HG03135 (cell line): Measurements from ENCODE around the gene REX1BD.
"Not testable (repeated sequence)": the region's sequence is repeated elsewhere in the genome, so short reads cannot be mapped to it uniquely, and the experiment has no call there.

ENCODE experiments used
- ATAC-seq: cut with Tn5 transposase; IDR thresholded peaks from one replicate; pipeline ENCODE4 v1.9.1; 2021; ENCODE audit warnings: mild to moderate bottlenecking, moderate library complexity; ENCODE audit not compliant: unreplicated experiment

Gene REX1BD

DNA sequence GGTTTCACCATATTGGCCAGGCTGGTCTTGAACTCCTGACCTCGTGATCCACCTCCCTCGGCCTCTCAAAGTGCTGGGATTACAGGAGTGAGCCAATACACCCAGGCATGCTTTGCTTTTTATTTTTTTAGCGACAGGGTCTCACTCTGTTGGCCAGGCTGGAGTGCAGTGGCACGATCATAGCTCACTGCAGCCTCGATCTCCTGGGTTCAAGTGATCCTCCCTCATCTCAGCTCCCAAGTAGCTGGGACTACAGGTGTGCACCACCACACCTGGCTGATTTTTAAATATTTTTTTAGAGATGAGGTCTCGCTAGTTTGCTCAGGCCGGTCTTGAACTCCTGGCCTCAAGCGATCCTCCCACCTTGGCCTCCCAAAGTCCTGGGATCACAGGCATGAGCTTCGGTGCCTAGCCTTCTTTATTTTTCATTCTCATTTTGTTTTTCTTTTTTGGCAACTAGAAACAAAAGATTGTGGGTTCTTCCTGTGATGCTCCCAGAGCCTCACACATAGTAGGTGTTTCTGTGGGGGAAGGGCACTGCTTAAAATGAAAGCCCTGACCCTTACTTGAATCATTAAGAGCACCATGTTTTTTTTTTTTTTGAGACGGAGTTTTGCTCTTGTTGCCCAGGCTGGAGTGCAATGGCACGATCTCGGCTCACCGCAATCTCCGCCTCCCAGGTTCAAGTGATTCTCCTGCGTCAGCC lies 12.2 kb downstream of the REX1BD start:
- not testable (repeated sequence) for ATAC-seq

DNA sequence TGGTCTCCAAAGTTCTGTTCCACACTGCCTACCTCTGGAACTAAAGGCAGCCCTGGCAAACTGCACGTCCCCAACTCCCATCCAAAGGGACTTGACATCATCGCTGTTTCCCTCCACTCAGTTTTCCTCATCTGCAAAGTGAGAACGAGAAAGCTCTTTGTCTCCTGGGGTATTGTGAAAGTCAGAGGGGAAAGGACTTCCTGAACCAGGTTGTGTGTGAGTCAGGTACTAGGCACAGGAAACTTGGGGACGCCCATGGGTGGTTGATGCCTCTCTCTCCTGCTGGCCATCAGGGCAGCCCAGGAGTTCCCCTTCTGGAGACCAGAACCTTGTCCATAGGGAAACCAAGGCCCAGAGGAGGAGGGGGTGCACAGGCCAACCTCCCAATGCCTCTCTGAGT lies 13.3 kb downstream of the REX1BD start:
- no peak for ATAC-seq

DNA sequence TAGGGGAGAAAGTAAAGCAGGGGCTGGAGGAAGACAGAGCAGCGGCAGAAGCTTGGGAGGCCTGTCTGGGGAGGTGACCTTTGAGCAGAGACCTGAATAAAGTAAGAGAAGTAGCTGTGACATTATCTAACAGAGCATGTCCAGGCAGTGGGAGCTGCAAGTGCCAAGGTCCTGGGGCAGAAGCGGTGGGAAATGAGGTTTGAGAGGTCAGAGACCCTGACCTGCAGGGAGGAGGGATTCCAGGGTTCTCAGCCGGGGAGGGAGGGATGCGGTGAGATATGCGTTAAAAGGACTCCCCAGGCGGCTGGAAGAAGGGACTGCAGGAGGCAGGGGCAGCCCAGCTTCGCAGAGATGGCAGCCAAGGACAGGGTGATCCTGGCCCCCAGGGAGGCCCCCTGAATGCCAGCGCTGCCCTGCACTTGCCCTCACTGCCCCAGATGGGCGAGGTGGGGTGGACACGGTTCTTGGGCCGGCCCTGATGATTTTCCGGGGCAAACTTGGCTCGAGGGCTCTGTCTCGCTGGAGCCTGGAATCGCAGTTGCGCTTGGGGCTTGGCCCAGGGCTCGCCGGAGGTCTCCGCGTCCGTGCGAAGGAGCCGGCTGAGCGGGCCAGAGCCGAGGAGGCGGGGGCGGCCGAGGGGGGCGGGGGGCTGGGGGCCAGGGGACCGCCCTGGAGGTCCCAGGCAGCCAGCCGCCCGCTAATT lies 14.8 kb downstream of the REX1BD start:
- no peak for ATAC-seq

DNA sequence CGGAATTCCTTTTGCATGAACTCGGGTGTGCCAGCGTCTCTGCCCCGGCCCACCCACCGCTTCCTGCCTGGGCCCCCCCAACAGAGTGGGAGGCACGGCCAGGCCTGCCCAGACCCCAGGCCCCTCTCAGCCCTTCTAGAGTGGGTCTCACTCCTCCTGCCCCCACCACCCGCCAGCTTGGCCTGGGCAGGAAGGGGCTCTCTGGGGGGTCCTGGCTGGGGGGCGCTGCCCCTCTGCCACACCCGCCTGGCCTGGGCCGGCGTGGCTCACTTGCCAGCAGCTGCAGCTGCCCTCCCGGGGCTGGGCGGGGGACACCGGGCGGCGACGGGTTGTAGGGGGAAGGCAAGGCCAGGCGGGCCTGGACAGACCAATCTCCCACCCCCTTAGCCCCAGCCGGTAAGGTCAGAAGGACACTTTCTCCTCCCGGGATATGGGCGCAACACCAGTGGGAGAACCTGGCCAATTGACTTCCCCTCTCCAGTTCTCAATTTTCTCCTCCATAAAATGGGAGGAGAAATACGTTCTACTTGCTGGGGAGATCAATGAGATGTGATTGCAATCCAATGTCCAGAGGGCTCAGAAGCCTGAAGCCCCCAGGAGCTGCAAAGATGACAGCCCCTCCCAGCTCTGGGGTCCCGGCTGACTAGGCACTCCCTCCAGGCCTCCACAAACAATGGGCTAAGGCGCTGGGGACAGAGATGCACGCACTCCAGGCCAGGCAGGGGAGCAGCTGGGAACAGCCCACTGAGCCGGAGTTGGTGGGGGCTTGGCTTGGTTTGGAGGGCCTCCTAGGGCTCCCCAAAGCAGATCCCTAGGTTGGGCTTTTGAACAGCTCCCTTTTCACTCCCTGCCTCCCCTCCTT lies 15.6 kb downstream of the REX1BD start:
- no peak for ATAC-seq

DNA sequence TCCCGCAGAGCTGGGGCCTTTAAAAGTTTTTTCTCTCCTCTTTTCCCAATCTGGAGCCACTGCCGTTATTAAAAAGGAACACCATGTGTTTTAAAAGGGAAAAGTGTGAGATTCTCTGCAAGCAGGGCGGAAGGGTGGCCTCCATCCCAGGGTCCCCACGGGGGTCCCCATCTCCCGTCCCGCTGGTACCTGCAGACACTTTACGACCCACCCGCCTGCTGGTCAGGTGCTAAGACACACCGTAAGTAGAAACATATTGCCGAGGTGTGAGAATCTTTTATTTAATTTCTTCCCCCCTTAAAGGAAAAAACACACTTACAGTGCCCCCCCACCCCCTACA lies 16.2 kb downstream of the REX1BD start:
- no peak for ATAC-seq

DNA sequence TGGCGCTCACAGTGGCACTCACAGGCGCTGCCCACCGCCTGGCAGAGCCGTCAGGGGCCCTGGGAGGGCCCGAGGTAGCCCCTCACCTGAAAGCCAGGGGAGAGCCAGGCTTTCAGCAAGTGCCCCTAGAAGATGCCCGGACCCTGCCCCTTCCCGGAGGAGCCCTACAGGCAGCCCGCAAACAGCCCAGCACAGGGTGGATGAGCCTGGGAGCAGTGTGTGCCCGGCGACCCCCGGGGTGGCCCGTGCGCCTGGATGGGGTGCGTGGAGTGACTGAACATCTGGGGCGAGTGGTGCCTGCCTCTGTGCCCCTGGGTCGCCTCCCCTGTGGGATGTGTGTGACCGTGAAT lies 16.6 kb downstream of the REX1BD start:
- ATAC-seq = no peak

DNA sequence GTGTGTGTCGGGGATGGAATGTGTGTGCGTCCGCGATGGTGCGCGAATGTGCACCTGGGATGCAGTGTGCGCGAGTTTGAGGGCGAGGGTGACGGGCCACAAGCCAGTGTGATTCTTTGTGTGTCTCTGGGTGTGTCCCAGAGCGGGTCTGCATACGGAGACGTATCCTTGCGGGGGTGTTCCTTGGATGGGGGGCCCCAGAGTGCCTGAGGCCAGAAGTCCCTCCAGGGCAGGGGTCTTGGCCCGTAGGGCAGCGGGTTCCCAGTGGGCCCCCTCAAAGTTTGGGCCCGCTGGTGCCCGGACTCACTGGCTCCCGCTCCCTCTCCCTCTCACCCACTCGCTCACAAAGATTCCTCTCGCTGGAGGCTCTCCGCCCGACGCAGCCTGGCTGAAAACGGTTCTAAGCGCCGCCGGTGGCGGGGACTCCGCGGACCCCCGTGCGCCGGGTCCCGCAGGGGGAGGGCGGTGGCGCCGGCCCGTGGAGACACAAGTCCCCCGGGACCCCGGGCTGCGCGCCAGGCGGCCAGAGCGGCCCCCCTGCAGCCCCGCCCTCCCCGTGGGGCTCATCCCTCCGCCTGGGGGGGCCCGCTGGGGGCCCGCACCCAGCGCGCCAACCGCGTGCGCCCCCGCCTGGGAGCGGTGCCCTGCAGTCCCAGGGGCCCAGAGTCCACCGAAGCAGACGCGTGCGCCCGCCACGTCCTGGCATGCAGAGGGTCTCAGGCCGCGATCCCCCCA lies 17.1 kb downstream of the REX1BD start:
- ATAC-seq = no peak

DNA sequence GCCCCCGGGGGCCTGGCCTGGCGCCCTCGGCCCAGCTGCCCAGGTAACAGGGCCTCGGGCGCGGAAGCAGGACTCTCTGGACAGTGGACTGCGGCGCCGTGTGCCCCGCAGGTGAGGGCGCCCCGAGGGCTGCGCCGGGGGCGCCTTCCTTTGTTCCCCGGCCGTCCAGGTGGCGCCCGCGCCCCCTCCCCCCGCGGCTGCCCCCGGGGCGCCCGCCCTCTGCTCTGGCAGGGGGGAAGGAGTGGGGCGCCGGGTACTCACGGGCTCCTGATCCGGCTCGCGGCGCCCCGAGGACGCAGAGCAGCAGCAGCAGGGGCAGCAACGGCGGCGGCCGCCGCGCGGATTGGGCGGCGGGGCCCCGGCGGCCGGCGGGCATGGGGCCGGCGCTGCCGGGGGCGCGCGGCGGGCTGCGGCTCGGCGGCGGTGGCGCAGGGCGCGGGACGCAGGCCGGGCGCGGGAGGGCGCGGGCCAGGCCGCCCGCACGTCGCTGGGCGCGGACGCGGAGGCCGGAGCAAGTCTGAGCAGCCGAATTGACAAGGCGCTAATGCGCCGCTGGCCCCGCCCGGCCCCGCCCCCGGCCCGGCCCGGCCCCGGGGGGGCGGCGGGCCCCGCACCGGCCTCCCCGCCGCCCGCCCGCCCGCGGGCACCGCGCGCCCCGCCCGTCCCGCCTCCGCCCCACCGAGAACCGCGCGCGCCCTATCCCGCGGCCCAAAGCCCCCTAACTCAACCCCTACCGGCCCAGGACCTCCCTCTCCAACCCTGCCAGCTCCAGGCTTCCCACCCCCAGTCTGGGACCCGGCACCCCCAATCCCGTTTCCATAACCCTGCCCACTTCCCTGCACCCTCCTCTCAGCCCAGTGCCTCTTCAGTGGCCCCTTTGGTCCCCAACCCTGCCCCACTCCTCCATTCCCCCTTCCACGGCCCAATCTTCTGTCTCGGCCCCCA lies 18.0 kb downstream of the REX1BD start, which contains the start of gene CRLF1:
Gene CRLF1, minus strand, starts transcription at position 519 of the 945 bp plus-strand sequence. Its CDS starts 143 bp downstream, at position 376.
- no peak for ATAC-seq

DNA sequence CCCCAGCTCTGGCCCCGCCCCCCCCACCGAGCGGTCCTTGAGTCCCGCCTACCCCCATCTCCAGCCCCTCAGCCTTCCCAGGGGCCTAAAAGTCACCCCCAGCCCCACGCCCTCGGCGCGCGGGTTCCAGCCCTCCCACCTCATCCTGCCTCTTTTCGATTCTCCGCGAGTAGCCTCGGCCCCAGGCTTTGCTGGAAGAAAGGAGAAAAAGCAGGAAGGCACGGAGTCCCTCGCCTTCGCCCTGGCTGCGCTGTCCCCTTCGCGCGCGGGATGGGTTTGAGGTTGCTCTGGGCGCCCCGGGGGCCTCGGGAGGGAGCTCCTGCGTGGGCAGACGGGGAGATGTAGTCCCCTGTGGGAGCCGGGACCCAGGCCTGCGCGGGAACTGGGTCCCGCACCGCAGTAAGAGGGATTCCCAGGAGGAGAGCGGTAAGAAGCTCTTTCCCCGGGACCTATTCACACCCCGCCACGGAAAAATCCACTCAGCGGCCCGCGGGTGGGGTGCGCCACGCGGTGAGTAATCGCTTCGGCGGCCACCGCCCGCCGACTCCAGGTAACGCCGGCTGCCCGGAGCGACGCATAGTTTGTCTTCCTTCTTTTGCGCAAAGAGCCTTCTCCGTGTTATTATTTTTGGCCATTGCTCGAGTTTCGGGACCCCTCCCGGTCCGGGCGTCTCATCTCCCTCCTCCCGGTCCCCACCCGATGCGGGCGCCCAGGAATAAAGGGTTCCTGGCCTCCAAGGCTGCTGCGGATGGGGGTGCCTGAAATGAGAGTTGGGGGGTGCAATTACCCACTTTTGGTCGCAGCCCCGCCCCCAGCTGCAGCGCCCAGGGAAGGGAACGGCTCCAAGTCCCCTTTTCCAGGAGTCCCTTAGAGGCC lies 18.9 kb downstream of the REX1BD start:
- no peak for ATAC-seq

DNA sequence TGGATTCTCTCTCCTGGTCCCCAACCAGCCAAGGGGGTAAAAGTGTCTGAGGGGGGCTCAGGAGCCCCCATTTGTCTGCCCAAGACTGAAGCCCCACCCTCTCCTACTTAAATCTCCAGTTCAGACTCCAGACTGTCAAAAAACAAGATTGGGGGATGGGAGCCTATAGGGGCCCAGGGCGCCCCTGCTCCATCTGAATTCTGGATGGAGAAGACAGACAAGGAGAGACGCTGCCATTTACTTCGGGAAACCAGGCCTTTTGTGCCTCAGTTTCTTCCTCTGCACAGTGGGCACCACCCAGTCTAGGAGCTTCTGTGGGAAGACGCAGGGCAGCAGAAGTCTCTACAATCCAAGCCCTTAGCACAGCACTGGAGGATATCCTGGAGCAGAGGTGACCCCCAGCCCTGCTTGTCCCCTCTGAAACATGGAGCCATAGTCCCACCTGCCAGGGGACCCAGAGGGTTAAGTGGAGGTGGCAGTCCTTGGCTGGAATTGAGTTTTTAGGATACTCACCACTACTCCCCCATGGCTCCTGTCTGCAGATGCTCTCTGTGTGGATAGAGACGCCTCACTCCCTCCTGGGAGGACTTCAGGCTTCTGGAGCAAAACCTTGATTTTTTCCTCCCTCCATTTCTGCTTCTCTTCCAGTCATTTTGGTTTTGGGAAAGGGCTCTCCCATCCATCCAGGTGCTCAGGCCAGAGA lies 19.7 kb downstream of the REX1BD start:
- ATAC-seq = no peak

DNA sequence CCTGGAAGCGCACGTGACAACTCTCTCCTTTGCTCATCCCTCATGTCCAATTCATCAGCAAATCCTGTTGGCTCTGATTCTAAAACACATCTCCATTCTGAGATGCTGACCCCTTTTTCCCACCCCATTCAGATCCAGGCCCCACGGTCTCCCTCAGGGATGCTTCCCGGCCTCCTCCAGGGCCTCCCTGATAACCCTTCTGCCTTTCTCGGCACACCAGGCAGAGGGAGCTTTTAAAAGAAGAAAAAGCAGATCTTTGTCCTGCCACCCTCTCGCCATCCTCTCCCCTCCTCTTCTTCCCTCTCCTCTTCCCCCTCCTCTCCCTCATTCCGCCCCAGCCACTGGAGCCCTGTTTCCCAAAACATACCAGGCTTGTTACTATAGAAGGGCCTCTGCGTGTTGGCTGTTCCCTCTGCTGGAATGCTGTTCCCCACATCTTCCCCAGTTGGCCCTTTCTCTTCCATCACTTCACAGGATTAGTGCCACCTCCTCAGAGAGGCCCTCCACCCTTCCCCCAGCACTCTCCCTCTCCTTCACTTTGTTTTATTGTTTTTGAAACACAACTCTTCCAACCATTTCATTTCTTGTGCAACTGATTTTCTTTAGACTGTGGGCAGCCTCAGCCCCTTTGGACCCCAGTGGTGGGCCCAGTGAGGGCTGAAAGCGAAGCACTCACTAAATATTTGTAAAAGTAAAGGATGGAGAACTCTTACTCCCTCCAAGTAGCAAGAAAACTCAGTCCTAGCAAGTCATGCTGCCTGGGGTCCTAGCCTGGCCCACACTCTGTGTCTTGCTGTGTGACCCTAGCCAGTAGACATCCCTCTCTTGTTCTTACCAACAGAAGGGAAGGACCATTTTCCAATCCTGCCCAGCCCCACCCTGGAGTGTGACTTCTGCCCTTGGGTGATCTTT lies 20.5 kb downstream of the REX1BD start:
- ATAC-seq = no peak

DNA sequence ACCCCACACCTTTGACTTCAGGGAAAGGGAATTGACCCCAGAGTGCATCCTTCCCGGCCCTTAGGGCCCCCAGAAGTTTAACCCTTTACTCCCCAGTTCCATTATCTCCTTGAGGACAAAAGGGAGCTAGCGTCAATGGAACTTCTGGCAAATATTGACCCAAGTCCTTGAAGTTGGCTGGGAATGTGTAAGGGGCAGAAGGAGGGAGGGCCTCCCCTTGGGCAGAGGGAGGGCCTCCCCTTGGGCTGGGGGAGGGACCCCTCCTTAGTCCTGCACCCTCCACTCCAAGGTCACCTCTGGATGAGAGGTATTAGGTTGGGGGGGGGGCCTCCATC lies 21.1 kb downstream of the REX1BD start:
- ATAC-seq = no peak

DNA sequence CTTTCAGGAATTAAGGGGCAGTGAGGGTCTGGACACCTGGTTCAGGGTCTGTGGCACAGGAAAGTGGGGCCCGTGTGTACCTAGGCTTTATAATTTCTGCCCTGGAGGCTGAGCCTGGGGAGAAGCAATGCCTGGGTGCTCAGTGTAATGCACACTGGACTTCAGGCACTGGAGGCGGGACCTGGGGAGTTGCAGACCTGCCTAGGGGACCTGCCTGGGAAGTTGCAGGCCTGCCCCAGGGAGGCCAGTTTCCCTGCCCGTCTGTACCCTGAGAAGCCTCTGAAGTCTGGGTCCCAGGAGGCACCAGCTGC lies 21.6 kb downstream of the REX1BD start:
- no peak for ATAC-seq

DNA sequence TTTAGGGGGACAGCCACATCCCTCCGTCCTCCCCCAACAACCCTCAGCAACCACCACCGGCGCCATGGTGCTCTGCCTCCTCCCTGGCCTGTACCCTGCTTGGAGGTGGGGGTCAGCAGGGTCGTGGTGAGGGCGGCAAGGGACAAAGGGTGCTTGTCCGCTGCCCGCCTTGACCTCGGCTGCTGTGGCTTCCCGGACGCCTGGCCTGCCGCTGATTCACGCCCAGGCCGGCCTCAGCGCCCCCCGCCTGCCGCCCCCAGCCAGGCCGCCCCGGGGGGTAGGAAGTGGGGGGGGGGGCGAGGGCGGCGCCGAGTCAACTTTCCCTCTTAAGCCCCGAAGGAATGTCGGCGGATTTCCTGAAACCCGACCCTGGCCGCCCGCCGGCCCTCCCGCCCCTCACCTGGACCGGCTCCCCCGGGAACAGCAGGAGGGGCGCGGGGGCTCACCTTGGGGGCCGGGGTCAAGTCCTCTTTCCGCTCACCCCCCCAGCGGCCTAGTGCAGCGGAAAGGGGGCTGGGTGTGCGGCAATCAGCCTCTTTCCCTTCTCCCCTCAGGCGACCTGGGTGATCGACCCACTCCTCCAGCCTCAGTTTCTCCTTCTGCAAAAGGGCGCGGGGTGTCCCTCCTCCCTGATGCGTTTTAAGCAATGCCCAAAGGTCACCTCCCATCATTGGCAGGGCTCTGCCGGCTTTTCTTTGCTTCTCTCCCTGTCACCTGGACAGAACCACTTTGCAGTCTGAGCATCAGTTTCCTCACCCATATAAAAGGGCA lies 22.1 kb downstream of the REX1BD start:
- no peak for ATAC-seq

DNA sequence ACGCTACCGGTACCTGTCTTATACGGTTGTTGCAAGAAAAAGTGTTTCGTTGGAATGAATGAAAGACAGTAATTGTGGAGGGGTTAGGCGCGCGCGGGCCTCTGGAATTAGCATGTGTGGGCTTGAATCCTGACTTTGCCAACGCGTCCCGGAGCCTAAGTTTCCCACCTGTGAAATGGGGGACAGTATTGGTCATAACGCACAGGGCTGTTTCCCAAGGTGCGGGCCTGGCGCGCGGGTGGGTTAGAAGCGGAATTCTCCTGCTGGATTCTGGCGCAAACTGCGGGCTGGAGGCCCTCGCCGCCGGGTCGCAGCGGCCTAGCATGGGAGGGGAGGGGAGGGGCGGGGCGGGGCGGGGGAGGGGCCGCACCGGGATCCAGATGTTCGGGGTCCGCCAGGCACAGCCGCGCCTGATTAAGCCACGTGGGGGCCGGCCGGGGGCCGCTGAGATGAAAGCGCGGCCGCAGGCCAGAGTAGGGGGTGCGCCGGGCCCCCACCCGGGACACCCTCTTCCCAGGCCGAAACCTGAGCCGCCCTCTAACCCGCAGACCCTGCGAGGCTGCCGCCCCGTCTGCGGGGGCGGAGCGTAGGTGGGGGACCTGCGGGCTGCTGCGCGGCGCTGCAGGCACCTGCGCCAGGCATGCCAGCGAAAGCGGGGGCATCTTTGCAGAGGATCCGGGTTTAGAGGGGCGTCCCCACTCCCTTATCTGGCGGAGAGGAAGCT lies 22.9 kb downstream of the REX1BD start:
- ATAC-seq = no peak

DNA sequence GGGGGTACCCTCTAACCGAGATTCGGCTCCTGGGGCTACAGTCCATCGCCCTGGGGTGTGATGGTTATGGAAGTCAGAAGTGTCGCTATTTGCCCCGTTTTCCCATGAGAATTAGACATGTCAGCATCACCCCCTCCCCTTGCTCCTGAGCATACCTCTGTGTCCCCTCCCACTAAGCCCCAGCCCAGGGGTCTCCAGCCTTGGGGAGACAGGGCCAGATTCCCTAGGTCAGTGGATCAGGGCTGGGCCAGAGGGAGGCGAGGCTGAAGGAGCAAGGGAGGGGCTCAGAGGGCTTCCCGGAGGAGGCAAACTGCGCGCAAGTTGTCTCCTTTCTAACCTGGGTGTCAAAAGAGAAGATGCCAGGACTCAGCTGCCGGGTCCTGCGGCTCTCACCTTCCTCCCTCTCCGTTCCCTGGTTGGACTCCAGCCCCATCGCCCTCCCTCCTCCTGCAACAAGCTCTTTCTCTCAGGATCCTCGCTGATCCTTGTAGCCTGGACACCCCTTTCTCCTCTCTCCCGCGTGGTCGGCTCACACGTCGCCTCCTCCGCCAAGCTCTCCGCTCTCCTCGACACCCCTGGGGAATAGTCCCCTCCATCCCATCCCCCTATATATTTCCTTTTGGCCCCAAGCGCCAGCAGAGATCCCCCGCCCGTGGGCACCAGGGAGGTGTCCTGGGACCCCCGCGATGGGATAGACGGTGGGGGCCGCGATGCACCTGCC lies 23.6 kb downstream of the REX1BD start:
- ATAC-seq = no peak
